ENCODE results near the gene TREML2. TPM values are rescaled to one million over a fixed set of nuclear protein-coding genes. Genes with fewer than 3 reads are reported as not detected.

Gene TREML2
- total and polyA plus RNA-seq, 8 donors, result 0.09 to 0.12 TPM; not detected in 6

DNA sequence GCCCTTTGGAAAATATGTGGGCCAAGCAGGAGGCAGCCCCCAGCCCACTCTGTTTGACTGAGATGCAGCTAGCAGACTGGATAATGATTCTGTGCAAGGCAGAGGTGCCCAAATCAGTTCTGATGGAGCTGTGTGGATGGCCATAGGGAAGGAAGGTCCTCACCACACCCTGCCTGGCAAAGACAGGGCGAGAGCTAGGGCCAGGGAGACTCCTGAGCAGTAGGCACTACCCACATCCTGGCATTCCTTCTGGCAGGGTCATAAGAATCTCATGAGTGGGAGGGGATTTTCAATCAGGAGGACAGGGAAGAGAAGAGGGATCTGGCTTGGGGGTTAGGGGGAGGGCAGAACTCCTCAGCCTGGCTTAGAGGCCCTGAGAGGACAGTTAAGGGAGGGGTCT lies 19.4 kb downstream of the TREML2 start:
- no peak for FAIRE-seq
- TF ChIP-seq CTCF (IDR thresholded peaks at IDR 0.05), result no peak

GRCh38 chr6:41179163-41179562 lies 21.8 kb downstream of the TREML2 start:
- Histone ChIP-seq H3K9me3 (no peaks in the 10 kb centered on the region), H3K27me3 (no peaks in the 10 kb centered on the region), H3K4me1 (no peaks in the 10 kb centered on the region), H3K36me3 (no peaks in the 10 kb centered on the region), H3K4me3 (no peak overlapping the region), H3K27ac (no peak overlapping the region)
- 39 to 52% methylated on average over 4 of the region's 4 CpGs for WGBS, 2 donors
- intact Hi-C loops (cut with DNase I), result no loop called here
- no peak for TF ChIP-seq CTCF (IDR thresholded peaks at IDR 0.05)
- DNase-seq, result no peak
- FAIRE-seq, result no peak
- ATAC-seq, result no peak

More for the DNA sequence above, 19.4 kb downstream of the TREML2 start:
- Histone ChIP-seq H3K9me3 (no peaks in the 10 kb centered on the region), H3K4me1 (no peaks in the 10 kb centered on the region), H3K36me3 (no peaks in the 10 kb centered on the region), H3K4me3 (no peak overlapping the region), H3K27ac (no peak overlapping the region), H3K27me3 (no peaks in the 10 kb centered on the region)
- ATAC-seq (no peak), DNase-seq (no peak)
- WGBS, 2 donors, result 56 to 86% methylated on average over 1 of the region's 1 CpG
- intact Hi-C loops (cut with DNase I), result no loop called here

GRCh38 chr6:41177695-41178094 lies 23.3 kb downstream of the TREML2 start:
- Histone ChIP-seq H3K9me3 (no peaks in the 10 kb centered on the region), H3K4me1 (no peaks in the 10 kb centered on the region), H3K4me3 (no peak overlapping the region), H3K27me3 (no peaks in the 10 kb centered on the region), H3K27ac (no peak overlapping the region), H3K36me3 (no peaks in the 10 kb centered on the region)
- no peak for DNase-seq
- ATAC-seq, result no peak
- TF ChIP-seq CTCF (IDR thresholded peaks at IDR 0.05), result no peak
- FAIRE-seq, result no peak
- WGBS, 2 donors, result 86 to 92% methylated on average over 2 of the region's 2 CpGs
- intact Hi-C loops (cut with DNase I), result no loop called here

DNA sequence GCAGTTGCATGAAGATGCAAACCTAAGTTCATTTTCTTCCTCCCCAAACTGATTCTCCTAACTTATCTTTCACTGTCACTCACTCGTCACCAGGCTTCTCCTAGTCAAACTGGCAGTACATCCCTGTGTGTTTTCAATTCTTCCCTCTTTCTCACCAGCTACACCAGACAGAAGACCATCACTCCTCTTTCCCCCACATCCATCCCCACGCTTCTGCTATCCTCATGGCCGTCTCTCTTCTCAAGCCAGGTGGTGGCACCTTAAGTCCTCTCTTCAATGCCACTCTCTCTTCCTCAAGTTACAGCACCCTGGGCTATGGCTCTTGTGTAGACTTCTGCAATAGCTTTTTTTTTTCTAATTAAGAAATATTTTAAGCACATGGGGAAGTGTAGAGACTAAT lies 23.7 kb downstream of the TREML2 start:
- Histone ChIP-seq H3K4me1 (no peaks in the 10 kb centered on the region), H3K36me3 (no peaks in the 10 kb centered on the region), H3K27me3 (no peaks in the 10 kb centered on the region), H3K4me3 (no peak overlapping the region), H3K9me3 (no peaks in the 10 kb centered on the region), H3K27ac (no peak overlapping the region)
- no peak for TF ChIP-seq CTCF (IDR thresholded peaks at IDR 0.05)
- FAIRE-seq (no peak), DNase-seq (no peak), ATAC-seq (no peak)
- 52 to 54% methylated on average over 3 of the region's 3 CpGs for WGBS, 2 donors
- intact Hi-C loops (cut with DNase I), result no loop called here

DNA sequence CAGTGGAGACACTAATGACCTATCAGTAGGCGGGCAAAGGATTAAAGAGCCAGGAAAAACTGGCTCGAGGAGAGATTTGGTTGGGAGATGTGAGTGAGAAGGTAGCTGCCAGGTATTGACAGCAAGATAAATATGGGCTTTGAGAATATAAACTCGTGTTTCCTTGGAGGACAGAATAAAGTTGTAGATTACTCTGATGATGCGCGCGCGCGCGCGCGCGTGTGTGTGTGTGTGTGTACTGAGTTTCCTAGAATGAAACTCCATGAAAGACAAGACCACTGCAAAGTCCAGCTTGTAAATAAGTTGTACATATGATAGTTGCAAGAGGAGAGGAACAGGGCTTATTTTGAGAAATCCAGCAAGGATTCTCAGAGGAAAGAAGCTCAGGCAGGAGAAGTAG lies 24.8 kb downstream of the TREML2 start:
- WGBS, 2 donors, result 76 to 81% methylated on average over 12 of the region's 12 CpGs
- H3K36me3 ChIP-seq, result no peaks in the 10 kb centered on the region
- no peak for DNase-seq
- no peaks in the 10 kb centered on the region for H3K4me1 ChIP-seq
- no peaks in the 10 kb centered on the region for H3K9me3 ChIP-seq
- no peak for TF ChIP-seq CTCF (IDR thresholded peaks at IDR 0.05)
- no peak for ATAC-seq
- FAIRE-seq, result no peak
- no peak overlapping the region for H3K27ac ChIP-seq
- H3K27me3 ChIP-seq, result no peaks in the 10 kb centered on the region
- intact Hi-C loops (cut with DNase I), result no loop called here
- H3K4me3 ChIP-seq, result no peak overlapping the region

Data from pancreas (tissue), 10 donors.